Liver (tissue), 3 donors: ENCODE results near the gene LNX2.

Source experiments
- ATF3 ChIP-seq: IDR thresholded peaks from 2 replicates; pipeline ENCODE4 v1.6.1; 2016; ENCODE audit warnings: antibody characterized with exemption
- CTCF ChIP-seq: fragments of 150-350 bp; IDR thresholded peaks from 2 replicates; pipeline ENCODE4 v1.5.1; 2017; ENCODE audit warnings: improper control_type of control experiment, low read depth, low read length; ENCODE audit not compliant: missing input control
- GABPA ChIP-seq, 2 donors: IDR thresholded peaks in 1 of 2; conservative IDR thresholded peaks in 1 of 2; 2 replicates each; pipeline ENCODE4 v1.6.1; 2016; ENCODE audit warnings: antibody characterized with exemption in 2 of 2, mild to moderate bottlenecking in 1 of 2, moderate library complexity in 1 of 2
- TAF1 ChIP-seq: conservative IDR thresholded peaks from 2 replicates; pipeline ENCODE4 v1.6.1; 2016; ENCODE audit warnings: antibody characterized with exemption, mild to moderate bottlenecking
- donor health status: healthy.
- donor health status: healthy.

DNA sequence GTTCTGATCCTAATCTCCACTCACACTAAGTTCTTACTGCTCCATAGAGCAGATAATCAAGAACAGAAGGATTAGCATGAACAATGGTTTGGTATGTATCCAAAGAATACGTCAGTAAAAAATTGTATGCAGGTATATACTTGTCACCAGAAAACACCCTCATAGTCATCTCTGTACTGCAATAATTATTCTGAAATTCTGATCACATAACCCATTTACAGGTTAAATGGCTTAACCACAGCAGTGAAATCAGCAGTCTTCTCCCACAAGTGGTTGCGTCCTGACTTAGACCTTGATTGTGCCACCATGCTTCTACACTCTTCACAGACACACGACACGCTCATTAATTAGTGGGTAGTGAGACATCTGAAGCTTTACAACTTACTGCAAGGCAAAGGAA, 50.9 kb downstream of the LNX2 start:
- TF ChIP-seq CTCF (no peak), GABPA (IDR thresholded peaks at IDR 0.05 in 1 of 2, conservative IDR thresholded peaks at IDR 0.05 in 1 of 2) (no peak), ATF3 (no peak), TAF1 (no peak)
